GM21825 (cell line): ENCODE results near the gene RIPOR3.
"Not testable (repeated sequence)": the region's sequence is repeated elsewhere in the genome, so short reads cannot be mapped to it uniquely, and the experiment has no call there.

Experiments
- ATAC-seq: cut with Tn5 transposase; IDR thresholded peaks from one replicate; pipeline ENCODE4 v1.9.1; 2021; ENCODE audit warnings: mild to moderate bottlenecking, moderate library complexity; ENCODE audit not compliant: unreplicated experiment

Gene RIPOR3

GRCh38 chr20:50611128-50611810, 80.1 kb downstream of the RIPOR3 start:
- ATAC-seq, result no peak

GRCh38 chr20:50610212-50610718, 81.1 kb downstream of the RIPOR3 start:
- no peak for ATAC-seq

- no peak for ATAC-seq
Observed at GRCh38 chr20:50609438-50609989, 81.8 kb downstream of the RIPOR3 start.

- no peak for ATAC-seq
Observed at GRCh38 chr20:50608750-50609104, 82.6 kb downstream of the RIPOR3 start.

- no peak for ATAC-seq
Observed at GRCh38 chr20:50607850-50608749, 83.2 kb downstream of the RIPOR3 start.

GRCh38 chr20:50607436-50607835, 83.9 kb downstream of the RIPOR3 start:
- no peak for ATAC-seq

GRCh38 chr20:50605136-50605535, 86.2 kb downstream of the RIPOR3 start:
- ATAC-seq, result no peak

- no peak for ATAC-seq
Observed at GRCh38 chr20:50604451-50604850, 86.9 kb downstream of the RIPOR3 start.

- ATAC-seq, result no peak
Observed at GRCh38 chr20:50602432-50603088, 88.8 kb downstream of the RIPOR3 start.

GRCh38 chr20:50601511-50602431, 89.6 kb downstream of the RIPOR3 start:
- no peak for ATAC-seq

GRCh38 chr20:50600281-50600895, 91.0 kb downstream of the RIPOR3 start:
- ATAC-seq, result no peak

GRCh38 chr20:50598768-50599167, 92.6 kb downstream of the RIPOR3 start:
- not testable (repeated sequence) for ATAC-seq

GRCh38 chr20:50598074-50598473, 93.3 kb downstream of the RIPOR3 start:
- no peak for ATAC-seq

GRCh38 chr20:50597406-50597969, 93.9 kb downstream of the RIPOR3 start:
- no peak for ATAC-seq

GRCh38 chr20:50596694-50597021, 94.7 kb downstream of the RIPOR3 start:
- ATAC-seq, result no peak

GRCh38 chr20:50595988-50596693, 95.2 kb downstream of the RIPOR3 start:
- no peak for ATAC-seq

- no peak for ATAC-seq
Observed at GRCh38 chr20:50595433-50595895, 95.9 kb downstream of the RIPOR3 start.

GRCh38 chr20:50594591-50595432, 96.5 kb downstream of the RIPOR3 start:
- no peak for ATAC-seq
